Retinal pigment epithelial cell (primary cell): ENCODE results near the gene BTLA.
A peak's percentile ranks its signal among the peaks of the same experiment; 100 is the strongest.

Experiments used
- DNase-seq: peaks from one replicate; pipeline ENCODE4 v3.0.0-alpha.2; 2010; ENCODE audit warnings: low read depth
- H3K4me3 ChIP-seq: 2 replicates; pipeline ENCODE4 v1.5.1; 2011; ENCODE audit warnings: mild to moderate bottlenecking, low read length, control low read depth, moderate library complexity
- TF ChIP-seq, protein P1 (sequence below): conservative IDR thresholded peaks from 2 replicates; pipeline ENCODE4 v1.5.1; 2011; ENCODE audit warnings: low read depth, low read length, control low read depth, inconsistent platforms

BTLA gene

GRCh38 chr3:112445839-112446238, 53.4 kb downstream of the BTLA start:
- TF ChIP-seq, protein P1, sequence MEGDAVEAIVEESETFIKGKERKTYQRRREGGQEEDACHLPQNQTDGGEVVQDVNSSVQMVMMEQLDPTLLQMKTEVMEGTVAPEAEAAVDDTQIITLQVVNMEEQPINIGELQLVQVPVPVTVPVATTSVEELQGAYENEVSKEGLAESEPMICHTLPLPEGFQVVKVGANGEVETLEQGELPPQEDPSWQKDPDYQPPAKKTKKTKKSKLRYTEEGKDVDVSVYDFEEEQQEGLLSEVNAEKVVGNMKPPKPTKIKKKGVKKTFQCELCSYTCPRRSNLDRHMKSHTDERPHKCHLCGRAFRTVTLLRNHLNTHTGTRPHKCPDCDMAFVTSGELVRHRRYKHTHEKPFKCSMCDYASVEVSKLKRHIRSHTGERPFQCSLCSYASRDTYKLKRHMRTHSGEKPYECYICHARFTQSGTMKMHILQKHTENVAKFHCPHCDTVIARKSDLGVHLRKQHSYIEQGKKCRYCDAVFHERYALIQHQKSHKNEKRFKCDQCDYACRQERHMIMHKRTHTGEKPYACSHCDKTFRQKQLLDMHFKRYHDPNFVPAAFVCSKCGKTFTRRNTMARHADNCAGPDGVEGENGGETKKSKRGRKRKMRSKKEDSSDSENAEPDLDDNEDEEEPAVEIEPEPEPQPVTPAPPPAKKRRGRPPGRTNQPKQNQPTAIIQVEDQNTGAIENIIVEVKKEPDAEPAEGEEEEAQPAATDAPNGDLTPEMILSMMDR, result no peak
- no peak overlapping the region for H3K4me3 ChIP-seq
- no peak for DNase-seq

GRCh38 chr3:112437146-112438022, 61.9 kb downstream of the BTLA start:
- no peak for DNase-seq
- TF ChIP-seq, protein P1, result peak; percentile 47
- H3K4me3 ChIP-seq, result no peak overlapping the region

DNA sequence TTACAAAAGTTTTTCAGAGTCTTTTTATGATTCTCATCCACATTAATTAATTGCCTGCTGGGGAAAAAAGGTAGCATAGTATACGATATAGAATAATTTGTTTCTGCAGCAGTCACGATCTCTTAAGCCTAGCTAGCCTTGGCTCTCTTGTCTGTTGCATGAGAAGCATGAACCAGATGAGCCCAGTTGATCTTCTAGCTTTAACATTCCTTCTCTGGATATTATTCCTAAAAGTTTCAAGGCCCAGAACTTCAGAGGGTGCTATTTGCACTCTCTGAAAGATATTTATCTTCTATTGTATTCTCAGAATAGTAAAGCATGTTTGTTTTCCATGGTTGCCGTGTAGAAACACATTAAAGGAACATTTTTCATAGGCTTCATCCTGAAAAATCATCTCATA, 69.3 kb downstream of the BTLA start:
- no peak overlapping the region for H3K4me3 ChIP-seq
- TF ChIP-seq, protein P1, result no peak

DNA sequence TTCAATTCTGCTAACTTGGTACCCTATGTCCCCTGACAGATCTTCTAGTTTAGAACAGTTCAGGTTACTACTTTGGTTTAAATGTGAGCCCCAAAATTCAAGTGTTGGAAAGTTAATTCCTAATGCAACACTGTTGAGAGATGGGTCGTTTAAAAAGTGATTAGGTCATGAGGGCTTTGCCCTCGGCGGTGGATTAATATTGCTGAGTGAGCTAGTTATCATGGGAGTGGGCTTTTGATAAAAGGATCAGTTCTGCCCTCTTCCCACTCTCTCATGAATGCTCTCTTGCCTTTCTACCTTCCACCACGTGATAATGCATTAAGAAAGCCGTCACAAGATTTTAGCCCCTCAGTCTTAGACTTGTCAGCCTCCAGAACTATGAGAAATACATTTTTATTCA, 72.1 kb downstream of the BTLA start:
- H3K4me3 ChIP-seq, result no peak overlapping the region
- TF ChIP-seq, protein P1, result no peak
- no peak for DNase-seq

More for the DNA sequence above, 69.3 kb downstream of the BTLA start:
- DNase-seq, result no peak

GRCh38 chr3:112425858-112426750, 73.2 kb downstream of the BTLA start:
- no peak for DNase-seq
- TF ChIP-seq, protein P1, result no peak
- H3K4me3 ChIP-seq, result no peak overlapping the region

GRCh38 chr3:112425382-112425781, 73.9 kb downstream of the BTLA start:
- no peak overlapping the region for H3K4me3 ChIP-seq
- DNase-seq, result no peak
- TF ChIP-seq, protein P1, result no peak
